Right forelimb (tissue), 1 donor: ENCODE data around the gene MEG3.
"Not testable (repeated sequence)": the region's sequence is repeated elsewhere in the genome, so short reads cannot be mapped to it uniquely, and the experiment has no call there.

Experiments
- DNase-seq: peaks from one replicate; pipeline ENCODE4 v3.0.0-alpha.2; 2018

Gene MEG3

GRCh38 chr14:100789460-100790417 is 36.2 kb upstream of the MEG3 start:
- DNase-seq, result no peak

DNA sequence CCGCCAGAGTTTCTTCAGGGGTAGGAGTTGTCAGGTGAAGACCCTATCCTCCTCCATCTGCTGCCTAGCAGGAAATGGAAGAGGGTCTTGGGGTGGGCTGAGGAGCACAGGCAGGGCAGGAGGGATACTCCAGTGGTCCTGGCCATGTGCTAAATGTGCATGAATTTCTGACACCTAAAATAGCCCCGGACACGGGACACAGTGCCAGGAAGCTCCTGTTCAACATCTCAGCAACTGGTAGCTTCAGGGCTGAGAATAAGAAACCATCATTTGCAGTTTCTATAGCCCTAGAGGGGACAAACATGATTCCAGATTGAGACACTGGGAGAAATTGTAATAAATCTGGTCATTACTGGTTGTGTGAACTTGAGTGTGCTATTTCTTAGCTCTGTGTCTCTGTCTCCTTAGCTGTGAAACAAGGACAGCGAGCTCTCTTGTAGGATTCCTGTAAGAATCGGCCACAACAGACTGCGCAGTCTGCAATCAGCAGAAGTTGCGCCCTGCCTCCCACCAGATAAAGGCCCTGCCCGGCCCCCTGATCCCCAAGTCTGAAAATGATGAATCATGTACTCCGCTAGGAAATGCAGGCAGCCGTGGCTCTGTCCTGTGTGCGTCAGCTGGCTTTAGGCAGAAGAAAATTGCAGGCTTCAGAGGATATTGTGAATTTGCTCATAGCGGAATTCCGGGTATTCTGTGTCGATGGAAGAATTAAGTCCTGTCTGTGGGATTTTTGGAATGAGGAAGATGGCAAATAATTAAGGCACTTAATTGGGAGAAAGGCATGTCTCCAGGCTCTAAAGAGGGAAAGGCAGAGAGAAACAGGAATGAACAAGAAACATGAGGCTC is 35.2 kb upstream of the MEG3 start:
- DNase-seq, result no peak

GRCh38 chr14:100791348-100791735 is 34.6 kb upstream of the MEG3 start:
- no peak for DNase-seq

DNA sequence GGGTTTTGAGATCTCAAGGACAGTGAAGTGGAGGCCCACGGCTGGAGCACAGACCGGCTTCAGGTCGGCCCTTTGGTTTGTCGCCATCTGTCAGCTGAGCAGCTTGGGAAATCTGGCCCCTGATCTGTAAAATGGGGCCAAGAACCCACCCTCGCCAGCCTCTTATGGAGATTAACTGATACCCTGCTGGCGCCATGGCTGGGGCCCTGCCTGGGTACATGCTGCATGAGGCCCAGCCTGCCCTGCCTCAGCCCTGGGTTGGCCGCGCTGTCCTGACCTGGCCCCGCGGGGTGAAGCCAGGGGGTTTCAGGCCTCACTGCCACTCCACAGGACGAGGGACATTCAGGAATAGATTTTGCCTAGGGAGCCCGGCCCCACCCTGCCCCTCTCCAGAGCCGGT is 33.9 kb upstream of the MEG3 start:
- no peak for DNase-seq

DNA sequence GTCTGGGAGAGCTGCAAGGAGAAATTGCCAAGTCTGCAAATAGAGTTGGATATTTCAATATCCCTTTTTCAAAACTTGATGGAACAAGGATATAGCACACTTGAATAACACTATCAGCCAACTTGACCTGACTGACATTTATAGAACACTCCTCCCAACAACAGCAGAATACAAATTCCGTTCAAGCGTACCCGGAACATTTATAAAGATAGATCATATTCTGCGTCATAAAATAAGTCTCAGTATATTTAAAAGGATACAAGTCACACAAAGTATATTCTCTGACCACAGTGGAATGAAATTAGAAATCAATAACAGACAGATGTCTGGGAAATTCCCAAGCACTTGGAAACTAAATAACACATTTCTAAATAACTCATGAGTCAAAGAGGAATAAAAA is 29.0 kb upstream of the MEG3 start:
- DNase-seq, result no peak

GRCh38 chr14:100800041-100800440 is 25.9 kb upstream of the MEG3 start:
- no peak for DNase-seq

DNA sequence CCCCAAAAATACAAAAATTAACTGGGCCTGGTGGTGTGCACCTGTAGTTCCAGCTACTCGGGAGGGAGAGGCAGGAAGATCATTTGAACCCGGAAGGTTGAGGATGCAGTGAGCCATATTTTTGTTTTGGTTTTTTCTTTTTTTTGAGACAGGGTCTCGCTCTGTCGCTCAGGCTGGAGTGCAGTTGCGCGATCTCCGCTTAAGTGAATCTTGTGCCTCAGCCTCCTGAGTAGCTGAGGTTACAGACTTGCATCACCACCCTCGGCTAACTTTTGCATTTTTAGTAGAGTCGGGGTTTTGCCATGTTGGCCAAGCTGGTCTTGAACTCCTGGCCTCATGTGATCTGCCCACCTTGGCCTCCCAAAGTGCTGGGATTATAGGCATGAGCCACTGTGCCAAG is 24.5 kb upstream of the MEG3 start:
- not testable (repeated sequence) for DNase-seq

- no peak for DNase-seq
Measured at GRCh38 chr14:100802179-100802578, 23.7 kb upstream of the MEG3 start.

- DNase-seq, result no peak
Measured at GRCh38 chr14:100802766-100803165, 23.2 kb upstream of the MEG3 start.

DNA sequence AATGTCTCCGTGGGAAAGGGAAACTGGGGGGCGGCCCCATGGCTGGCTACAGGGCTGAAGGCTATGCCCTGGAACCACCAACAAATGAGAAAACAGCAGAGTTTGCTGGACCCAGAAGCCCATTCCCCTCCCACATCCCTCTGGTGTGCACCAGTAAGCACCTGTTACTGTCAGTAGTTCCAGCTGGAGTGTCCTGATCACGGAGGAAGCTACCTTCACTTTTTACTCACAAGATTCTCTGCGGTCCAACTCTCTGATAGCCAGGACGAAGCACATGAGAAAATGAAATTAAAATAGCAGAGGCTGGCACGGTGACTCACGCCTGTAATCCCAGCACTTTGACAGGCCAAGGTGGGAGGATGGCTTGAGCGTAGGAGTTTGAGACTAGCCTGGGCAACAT is 22.7 kb upstream of the MEG3 start:
- no peak for DNase-seq

DNA sequence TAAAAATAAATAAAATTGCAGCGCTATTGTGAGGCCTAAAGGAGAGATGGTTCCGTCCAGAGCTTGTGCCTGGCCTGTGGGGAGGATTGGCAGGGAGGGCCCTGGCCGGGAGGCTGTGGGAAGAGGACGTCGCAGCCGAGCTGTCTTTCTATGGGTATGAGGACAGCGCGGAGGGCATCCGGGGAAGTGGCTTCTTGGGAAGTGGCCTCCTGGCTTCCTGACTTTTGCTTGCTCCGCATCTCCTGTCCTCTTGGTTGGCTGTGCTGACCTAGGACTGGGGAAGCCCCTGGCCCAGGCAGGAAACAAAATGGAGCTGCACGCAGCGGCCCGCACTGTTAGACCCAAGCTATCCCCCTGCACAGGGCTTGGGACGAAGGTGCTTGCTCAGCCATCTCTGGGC is 22.2 kb upstream of the MEG3 start:
- DNase-seq, result no peak

- no peak for DNase-seq
Measured at GRCh38 chr14:100804138-100804537, 21.8 kb upstream of the MEG3 start.

GRCh38 chr14:100804558-100805309 is 21.2 kb upstream of the MEG3 start:
- no peak for DNase-seq

DNA sequence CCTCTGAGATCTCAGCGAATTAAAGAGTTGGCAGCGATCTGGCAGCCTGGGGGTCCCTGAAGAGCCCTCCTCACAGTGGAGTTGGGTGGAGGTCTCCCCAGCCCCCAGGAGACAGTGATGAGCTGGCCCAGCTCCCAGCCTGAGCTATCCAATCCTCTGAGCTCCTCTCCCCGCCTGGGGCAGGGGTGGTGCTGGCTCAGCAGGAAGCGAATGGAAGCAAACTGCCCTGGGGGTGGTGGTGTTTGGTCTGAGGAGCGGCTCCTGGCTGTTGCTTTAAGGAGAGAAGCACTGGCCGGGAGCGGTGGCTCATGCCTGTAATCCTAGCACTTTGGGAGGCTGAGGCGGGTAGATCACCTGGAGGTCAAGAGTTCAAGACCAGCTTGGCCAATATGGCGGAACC is 19.5 kb upstream of the MEG3 start:
- DNase-seq, result no peak

GRCh38 chr14:100807496-100807895 is 18.4 kb upstream of the MEG3 start:
- no peak for DNase-seq

GRCh38 chr14:100807979-100808734 is 17.8 kb upstream of the MEG3 start:
- no peak for DNase-seq

GRCh38 chr14:100810435-100810834 is 15.5 kb upstream of the MEG3 start:
- no peak for DNase-seq

GRCh38 chr14:100810861-100811461 is 15.0 kb upstream of the MEG3 start:
- DNase-seq, result no peak

GRCh38 chr14:100813291-100813690 is 12.6 kb upstream of the MEG3 start:
- no peak for DNase-seq

- DNase-seq, result no peak
Measured at GRCh38 chr14:100815478-100816285, 10.2 kb upstream of the MEG3 start.
